Motor neuron (in vitro differentiated cells): ENCODE results near the gene TTYH3. TPM values are rescaled to one million over a fixed set of nuclear protein-coding genes. Genes with fewer than 3 reads are reported as not detected.

Experiments
- total RNA-seq, 8 experiments: library from RNA; unstranded; fragments of 300-600 nt; gene quantifications; 2 replicates each; pipeline versions ENCODE4 v1.2.3 to v1.2.4, GENCODE V29; 2022

The TTYH3 gene
- total RNA-seq, 8 experiments from 2014 or later = 9.6 to 71.1 (median 37.5) TPM

Other genes with a start within 250 kb of the TTYH3 start
- gene CHST12, start 228.4 kb upstream of the TTYH3 start, total RNA-seq = 10 to 100 TPM in 1 of 8 experiments, 1 to 10 TPM in 7; 4.0 to 10.4 (median 7.3) TPM
- not detected for gene GRIFIN, start 155.6 kb upstream of the TTYH3 start, total RNA-seq
- gene LFNG, start 112.2 kb upstream of the TTYH3 start, total RNA-seq = 10 to 100 TPM in 1 of 8 experiments, 1 to 10 TPM in 4, under 1 TPM in 2, not detected in 1; 0.71 to 49.3 (median 6.3) TPM
- gene BRAT1, start 76.5 kb upstream of the TTYH3 start, total RNA-seq = 10 to 100 TPM; 11.9 to 25.9 (median 19.6) TPM
- gene IQCE, start 73.0 kb upstream of the TTYH3 start, total RNA-seq = 10 to 100 TPM in 3 of 8 experiments, 1 to 10 TPM in 5; 5.5 to 26.5 (median 6.5) TPM
- 1 to 10 TPM in 5 of 8 experiments, under 1 TPM in 3; 0.64 to 3.7 (median 1.1) TPM for gene AMZ1, start 56.2 kb downstream of the TTYH3 start, total RNA-seq
- gene GNA12, start 212.3 kb downstream of the TTYH3 start, total RNA-seq = 10 to 100 TPM in 7 of 8 experiments, 1 to 10 TPM in 1; 9.7 to 33.3 (median 20.5) TPM